ENCODE data around the gene RUNDC3A. TPM values are rescaled to one million over a fixed set of nuclear protein-coding genes. Genes with fewer than 3 reads are reported as not detected.
A peak's percentile ranks its signal among the peaks of the same experiment; 100 is the strongest.

RUNDC3A gene
- total and polyA plus RNA-seq, 2 of the 13 experiments (the other 11 are each of a cell fraction or from before 2014, with no cell fraction given): 0.25 TPM; not detected in 1

DNA sequence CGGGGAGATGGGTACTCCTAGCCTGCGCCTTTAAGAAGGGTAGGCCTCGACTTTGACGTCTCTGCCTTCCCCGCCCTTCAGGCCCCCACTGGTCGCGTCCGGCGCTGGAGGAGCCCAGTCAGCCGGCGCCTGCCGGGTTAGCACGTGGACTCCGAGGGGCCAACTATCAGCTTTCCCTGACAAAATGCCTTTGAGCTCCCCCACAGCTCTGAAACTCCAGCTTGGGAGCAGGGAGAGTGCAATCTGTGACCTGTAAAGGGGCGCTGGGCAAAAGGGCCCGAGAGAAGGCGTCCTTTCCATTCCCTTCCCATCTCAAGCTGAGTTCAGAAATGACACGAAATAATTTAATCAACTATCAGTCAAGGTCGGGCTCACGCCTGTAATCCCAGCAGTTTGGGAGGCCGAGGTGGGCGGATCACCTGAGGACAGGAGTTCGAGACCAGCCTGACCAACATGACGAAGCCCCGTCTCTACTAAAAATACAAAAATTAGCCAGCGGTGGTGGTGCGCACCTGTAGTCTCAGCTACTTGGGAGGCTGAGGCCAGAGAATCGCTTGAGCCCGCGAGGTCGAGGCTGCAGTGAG lies 18.6 kb downstream of the RUNDC3A start (continued):
- peak; percentile 68; the same call in 1 of the 2 replicates for TF ChIP-seq AHR (CRISPR knock-in tag; IDR thresholded peaks at IDR 0.05)
- no peak for TF ChIP-seq SMYD3 (CRISPR knock-in tag; IDR thresholded peaks at IDR 0.05)
- no peak for TF ChIP-seq SMAD9 (CRISPR knock-in tag; IDR thresholded peaks at IDR 0.05)
- TF ChIP-seq ZNF276 (CRISPR knock-in tag; IDR thresholded peaks at IDR 0.05; ENCODE audit: low read depth): no peak
- no peak for TF ChIP-seq ZBTB2 (CRISPR knock-in tag; IDR thresholded peaks at IDR 0.05; ENCODE audit: low read depth)
- TF ChIP-seq KDM4B (CRISPR knock-in tag; IDR thresholded peaks at IDR 0.05): no peak; the same call in 1 of the 2 replicates
- TF ChIP-seq MXI1 (IDR thresholded peaks at IDR 0.05; ENCODE audit: borderline replicate concordance, low read depth, low read length): peak; percentile 94; the same call in 1 of the 3 replicates
- peak; percentile 94 for TF ChIP-seq MAZ (IDR thresholded peaks at IDR 0.05; ENCODE audit: borderline replicate concordance, low read depth, low read length)
- peak; percentile 95 for TF ChIP-seq MAZ (CRISPR knock-in tag; IDR thresholded peaks at IDR 0.05; ENCODE audit: low read depth)
- TF ChIP-seq DR1 (CRISPR knock-in tag; IDR thresholded peaks at IDR 0.05): no peak
- peak; percentile 55; the same call in 1 of the 2 replicates for TF ChIP-seq MEIS2 (CRISPR knock-in tag; IDR thresholded peaks at IDR 0.05)
- no peak for TF ChIP-seq ZNF136 (CRISPR knock-in tag; IDR thresholded peaks at IDR 0.05; ENCODE audit: low read depth)
- peak; percentile 52 for TF ChIP-seq USF2 (IDR thresholded peaks at IDR 0.05; ENCODE audit: low read depth, low read length)
- peak; percentile 72; the same call in 1 of the 2 replicates for TF ChIP-seq USF2 (CRISPR knock-in tag; IDR thresholded peaks at IDR 0.05; ENCODE audit: borderline replicate concordance)
- no peak for TF ChIP-seq ZNF850 (CRISPR knock-in tag; conservative IDR thresholded peaks at IDR 0.05)
- no peak for TF ChIP-seq ZNF768 (CRISPR knock-in tag; IDR thresholded peaks at IDR 0.05)
- no peak for TF ChIP-seq ATF3 (CRISPR knock-in tag; IDR thresholded peaks at IDR 0.05)
- no peak for TF ChIP-seq SSRP1 (CRISPR knock-in tag; IDR thresholded peaks at IDR 0.05)
- TF ChIP-seq KDM6A (CRISPR knock-in tag; IDR thresholded peaks at IDR 0.05; ENCODE audit: low read depth): no peak
- no peak for TF ChIP-seq GZF1 (CRISPR knock-in tag; IDR thresholded peaks at IDR 0.05)
- peak; percentile 47; the same call in 1 of the 2 replicates for TF ChIP-seq ZNF749 (CRISPR knock-in tag; IDR thresholded peaks at IDR 0.05; ENCODE audit: borderline replicate concordance)
